ENCODE measurements around the gene ADAM22. TPM values are rescaled to one million over a fixed set of nuclear protein-coding genes. Genes with fewer than 3 reads are reported as not detected.

The ADAM22 gene
- total RNA-seq, 1 donor from 2014 or later: 13.4 TPM

- TF ChIP-seq CTCF (conservative IDR thresholded peaks at IDR 0.05): no peak
- DNase-seq (ENCODE audit: low read depth, low spot score): no peak
- Mint-ChIP-seq H3K36me3 (ENCODE audit: low read depth) (no peaks in the 10 kb centered on the region), H3K4me3 (no peak overlapping the region), H3K4me1 (no peaks in the 10 kb centered on the region), H3K27ac (ENCODE audit: unreplicated experiment) (no peak overlapping the region), H3K9me3 (peaks cover 6% of the 10 kb centered on the region), H3K27me3 (ENCODE audit: low read depth) (no peaks in the 10 kb centered on the region)
Observed at GRCh38 chr7:88083883-88084282, 149.8 kb downstream of the ADAM22 start.

GRCh38 chr7:88089561-88089960 is 155.5 kb downstream of the ADAM22 start:
- H3K9me3 Mint-ChIP-seq: no peaks in the 10 kb centered on the region
- H3K36me3 Mint-ChIP-seq (ENCODE audit: low read depth): no peaks in the 10 kb centered on the region
- H3K4me1 Mint-ChIP-seq: no peaks in the 10 kb centered on the region
- no peaks in the 10 kb centered on the region for H3K27me3 Mint-ChIP-seq (ENCODE audit: low read depth)
- DNase-seq (ENCODE audit: low read depth, low spot score): no peak
- no peak for TF ChIP-seq CTCF (conservative IDR thresholded peaks at IDR 0.05)
- no peak overlapping the region for H3K4me3 Mint-ChIP-seq
- no peak overlapping the region for H3K27ac Mint-ChIP-seq (ENCODE audit: unreplicated experiment)

GRCh38 chr7:88090240-88090639 is 156.2 kb downstream of the ADAM22 start:
- H3K4me3 Mint-ChIP-seq: no peak overlapping the region
- no peaks in the 10 kb centered on the region for H3K9me3 Mint-ChIP-seq
- no peaks in the 10 kb centered on the region for H3K27me3 Mint-ChIP-seq (ENCODE audit: low read depth)
- TF ChIP-seq CTCF (conservative IDR thresholded peaks at IDR 0.05): no peak
- no peak overlapping the region for H3K27ac Mint-ChIP-seq (ENCODE audit: unreplicated experiment)
- no peaks in the 10 kb centered on the region for H3K36me3 Mint-ChIP-seq (ENCODE audit: low read depth)
- H3K4me1 Mint-ChIP-seq: no peaks in the 10 kb centered on the region
- no peak for DNase-seq (ENCODE audit: low read depth, low spot score)

GRCh38 chr7:88090671-88091070 is 156.6 kb downstream of the ADAM22 start:
- Mint-ChIP-seq H3K27ac (ENCODE audit: unreplicated experiment) (no peak overlapping the region), H3K9me3 (no peaks in the 10 kb centered on the region), H3K27me3 (ENCODE audit: low read depth) (no peaks in the 10 kb centered on the region), H3K4me1 (no peaks in the 10 kb centered on the region), H3K36me3 (ENCODE audit: low read depth) (no peaks in the 10 kb centered on the region), H3K4me3 (no peak overlapping the region)
- TF ChIP-seq CTCF (conservative IDR thresholded peaks at IDR 0.05): no peak
- no peak for DNase-seq (ENCODE audit: low read depth, low spot score)

GRCh38 chr7:88091988-88092675 is 158.1 kb downstream of the ADAM22 start:
- H3K4me1 Mint-ChIP-seq: no peaks in the 10 kb centered on the region
- TF ChIP-seq CTCF (conservative IDR thresholded peaks at IDR 0.05): no peak
- H3K27me3 Mint-ChIP-seq (ENCODE audit: low read depth): no peaks in the 10 kb centered on the region
- no peak overlapping the region for H3K4me3 Mint-ChIP-seq
- no peaks in the 10 kb centered on the region for H3K36me3 Mint-ChIP-seq (ENCODE audit: low read depth)
- no peak for DNase-seq (ENCODE audit: low read depth, low spot score)
- no peak overlapping the region for H3K27ac Mint-ChIP-seq (ENCODE audit: unreplicated experiment)
- H3K9me3 Mint-ChIP-seq: no peaks in the 10 kb centered on the region

Data from neural crest cell (in vitro differentiated cells).